ENCODE results near the gene SLC17A7.

GRCh38 chr19:49383599-49383998, 57.7 kb downstream of the SLC17A7 start:
- no peak for TF ChIP-seq POLR2A (IDR thresholded peaks at IDR 0.05; ENCODE audit: low read depth, low read length)
- TF ChIP-seq TAF1 (IDR thresholded peaks at IDR 0.05; ENCODE audit: borderline replicate concordance, low read depth, low read length), result no peak
- TF ChIP-seq POLR2AphosphoS5 (IDR thresholded peaks at IDR 0.05; ENCODE audit: low read depth, low read length), result no peak

Data from GM12892 (cell line).